Spleen (tissue), 7 donors: ENCODE data around the gene FGF19.

Source experiments
- CTCF ChIP-seq, 11 experiments: fragments of 200-600 bp in 7 of 11; fragments of 450-650 bp in 4 of 11; sonication (generic) in 4 of 11; IDR thresholded peaks in 8 of 11; conservative IDR thresholded peaks in 3 of 11; 1 replicate in 7 of 11; 2 replicates in 4 of 11; pipeline versions ENCODE4 v1.4.0 to v1.8.0; 2016 to 2021; ENCODE audit warnings: antibody characterized with exemption in 11 of 11, inconsistent platforms in 4 of 11, mild to moderate bottlenecking in 1 of 11
- POLR2A ChIP-seq, 3 donors: fragments of 450-650 bp; IDR thresholded peaks; one replicate each; pipeline ENCODE4 v1.5.1; 2017; ENCODE audit warnings: antibody characterized with exemption in 3 of 3, mild to moderate bottlenecking in 1 of 3
- POLR2AphosphoS5 ChIP-seq, 3 donors: sonication (generic); formaldehyde crosslinking; IDR thresholded peaks; one replicate each; pipeline ENCODE4 v1.5.1; 2017; ENCODE audit warnings: antibody characterized with exemption in 3 of 3
- donor health status: DM: no; HTN: no; CAD: no; lungs with moderate emphysema.
- donor health status: DM: no; HTN: no; CAD: no.
- donor health status: DM: no; HTN: no; CAD: no.

- TF ChIP-seq CTCF (IDR thresholded peaks at IDR 0.05 in 8 of 11, conservative IDR thresholded peaks at IDR 0.05 in 3 of 11) (no peak), POLR2A (IDR thresholded peaks at IDR 0.05) (no peak), POLR2AphosphoS5 (IDR thresholded peaks at IDR 0.05) (no peak)
Measured at GRCh38 chr11:69705351-69705811, 1.6 kb upstream of the FGF19 start.
